Suprapubic skin (tissue), 3 donors: ENCODE measurements around the gene GNA12.

Experiments used
- POLR2AphosphoS5 ChIP-seq, 3 donors: sonication (generic); formaldehyde crosslinking; IDR thresholded peaks; one replicate each; pipeline ENCODE4 v1.6.1; 2017; ENCODE audit warnings: antibody characterized with exemption in 3 of 3
- TF ChIP-seq, protein P1 (sequence below), 2 donors: fragments of 200-600 bp in 1 of 2; fragments of 450-650 bp in 1 of 2; sonication (generic) in 1 of 2; IDR thresholded peaks; one replicate each; pipeline ENCODE4 v1.5.1; 2016 to 2019; ENCODE audit warnings: antibody characterized with exemption in 2 of 2, mild to moderate bottlenecking in 1 of 2, moderate library complexity in 1 of 2

DNA sequence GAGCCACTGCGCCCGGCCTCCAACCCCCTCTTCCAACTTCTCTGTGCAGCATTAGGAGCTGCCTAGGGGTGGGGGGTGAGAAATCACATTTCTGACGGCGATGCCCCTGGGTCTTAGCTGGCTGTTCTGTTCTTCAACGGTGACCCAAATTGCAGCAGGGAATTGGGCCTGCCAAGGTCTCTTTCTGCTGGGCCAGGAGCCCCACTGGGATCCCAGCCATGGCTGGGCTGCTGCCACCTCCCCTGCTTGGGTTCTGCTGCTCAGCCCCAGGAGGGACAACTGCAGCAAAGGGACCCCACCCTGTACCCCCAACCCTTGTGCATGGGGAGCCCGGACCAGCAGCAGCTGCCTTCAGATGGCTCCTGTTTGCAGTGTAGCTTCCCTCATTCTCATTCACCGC, 43.7 kb upstream of the GNA12 start:
- TF ChIP-seq, protein P1, sequence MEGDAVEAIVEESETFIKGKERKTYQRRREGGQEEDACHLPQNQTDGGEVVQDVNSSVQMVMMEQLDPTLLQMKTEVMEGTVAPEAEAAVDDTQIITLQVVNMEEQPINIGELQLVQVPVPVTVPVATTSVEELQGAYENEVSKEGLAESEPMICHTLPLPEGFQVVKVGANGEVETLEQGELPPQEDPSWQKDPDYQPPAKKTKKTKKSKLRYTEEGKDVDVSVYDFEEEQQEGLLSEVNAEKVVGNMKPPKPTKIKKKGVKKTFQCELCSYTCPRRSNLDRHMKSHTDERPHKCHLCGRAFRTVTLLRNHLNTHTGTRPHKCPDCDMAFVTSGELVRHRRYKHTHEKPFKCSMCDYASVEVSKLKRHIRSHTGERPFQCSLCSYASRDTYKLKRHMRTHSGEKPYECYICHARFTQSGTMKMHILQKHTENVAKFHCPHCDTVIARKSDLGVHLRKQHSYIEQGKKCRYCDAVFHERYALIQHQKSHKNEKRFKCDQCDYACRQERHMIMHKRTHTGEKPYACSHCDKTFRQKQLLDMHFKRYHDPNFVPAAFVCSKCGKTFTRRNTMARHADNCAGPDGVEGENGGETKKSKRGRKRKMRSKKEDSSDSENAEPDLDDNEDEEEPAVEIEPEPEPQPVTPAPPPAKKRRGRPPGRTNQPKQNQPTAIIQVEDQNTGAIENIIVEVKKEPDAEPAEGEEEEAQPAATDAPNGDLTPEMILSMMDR (IDR thresholded peaks at IDR 0.05) = no peak
- TF ChIP-seq POLR2AphosphoS5 (IDR thresholded peaks at IDR 0.05) = no peak
